HG03575 (cell line): Measurements from ENCODE around the gene SF3B2.
"Not testable (repeated sequence)": the region's sequence is repeated elsewhere in the genome, so short reads cannot be mapped to it uniquely, and the experiment has no call there.

Experiments used
- ATAC-seq: cut with Tn5 transposase; IDR thresholded peaks from one replicate; pipeline ENCODE4 v1.9.1; 2021; ENCODE audit not compliant: unreplicated experiment, insufficient number of reproducible peaks, low FRiP score; ENCODE audit errors: extremely low read depth

The SF3B2 gene, protein sequence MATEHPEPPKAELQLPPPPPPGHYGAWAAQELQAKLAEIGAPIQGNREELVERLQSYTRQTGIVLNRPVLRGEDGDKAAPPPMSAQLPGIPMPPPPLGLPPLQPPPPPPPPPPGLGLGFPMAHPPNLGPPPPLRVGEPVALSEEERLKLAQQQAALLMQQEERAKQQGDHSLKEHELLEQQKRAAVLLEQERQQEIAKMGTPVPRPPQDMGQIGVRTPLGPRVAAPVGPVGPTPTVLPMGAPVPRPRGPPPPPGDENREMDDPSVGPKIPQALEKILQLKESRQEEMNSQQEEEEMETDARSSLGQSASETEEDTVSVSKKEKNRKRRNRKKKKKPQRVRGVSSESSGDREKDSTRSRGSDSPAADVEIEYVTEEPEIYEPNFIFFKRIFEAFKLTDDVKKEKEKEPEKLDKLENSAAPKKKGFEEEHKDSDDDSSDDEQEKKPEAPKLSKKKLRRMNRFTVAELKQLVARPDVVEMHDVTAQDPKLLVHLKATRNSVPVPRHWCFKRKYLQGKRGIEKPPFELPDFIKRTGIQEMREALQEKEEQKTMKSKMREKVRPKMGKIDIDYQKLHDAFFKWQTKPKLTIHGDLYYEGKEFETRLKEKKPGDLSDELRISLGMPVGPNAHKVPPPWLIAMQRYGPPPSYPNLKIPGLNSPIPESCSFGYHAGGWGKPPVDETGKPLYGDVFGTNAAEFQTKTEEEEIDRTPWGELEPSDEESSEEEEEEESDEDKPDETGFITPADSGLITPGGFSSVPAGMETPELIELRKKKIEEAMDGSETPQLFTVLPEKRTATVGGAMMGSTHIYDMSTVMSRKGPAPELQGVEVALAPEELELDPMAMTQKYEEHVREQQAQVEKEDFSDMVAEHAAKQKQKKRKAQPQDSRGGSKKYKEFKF

DNA sequence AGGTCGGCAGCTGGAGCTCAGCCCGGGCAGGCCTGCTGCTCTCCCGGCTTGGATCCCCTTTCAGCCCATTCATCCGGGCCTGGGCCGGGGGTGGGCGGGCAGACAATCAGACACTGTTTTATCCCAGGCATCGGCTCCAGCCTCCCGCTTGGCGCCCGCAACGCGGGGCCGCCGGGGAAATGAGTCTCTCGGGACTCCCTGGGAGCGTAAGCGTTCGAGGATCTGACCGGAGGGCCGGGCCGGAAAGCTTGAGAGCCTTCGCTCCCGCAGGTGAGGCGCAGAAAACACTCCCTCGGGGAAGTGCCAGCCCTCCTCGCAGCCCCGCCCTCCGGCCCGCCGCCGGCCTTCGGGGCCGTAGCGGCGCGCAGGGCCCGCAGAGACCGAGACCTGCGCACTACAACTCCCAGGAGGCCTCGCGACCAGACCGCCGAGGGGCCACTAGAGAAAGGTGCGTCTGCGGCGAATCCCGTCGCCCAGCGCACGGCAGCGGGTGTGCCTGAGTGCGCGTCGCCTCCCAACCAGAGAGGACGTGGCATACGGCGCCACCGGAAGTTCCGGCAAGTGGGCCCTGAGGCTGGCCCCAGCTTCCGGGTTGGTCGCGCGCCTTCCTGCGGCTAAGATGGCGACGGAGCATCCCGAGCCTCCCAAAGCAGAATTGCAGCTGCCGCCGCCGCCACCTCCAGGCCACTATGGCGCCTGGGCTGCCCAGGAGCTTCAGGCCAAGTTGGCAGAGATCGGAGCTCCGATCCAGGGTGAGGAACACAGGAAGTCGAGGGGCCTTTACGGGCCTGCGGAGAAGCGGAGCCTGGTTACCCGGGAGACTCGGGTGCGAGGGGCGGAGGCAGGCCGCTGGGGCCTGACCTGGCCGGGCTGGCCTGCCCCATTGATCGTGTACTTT is at the start of gene SF3B2:
SF3B2 (plus strand) TSS at position 599 of the 898 bp plus-strand sequence; CDS start at position 620, 21 bp downstream.
- ATAC-seq, result peak; percentile 74

DNA sequence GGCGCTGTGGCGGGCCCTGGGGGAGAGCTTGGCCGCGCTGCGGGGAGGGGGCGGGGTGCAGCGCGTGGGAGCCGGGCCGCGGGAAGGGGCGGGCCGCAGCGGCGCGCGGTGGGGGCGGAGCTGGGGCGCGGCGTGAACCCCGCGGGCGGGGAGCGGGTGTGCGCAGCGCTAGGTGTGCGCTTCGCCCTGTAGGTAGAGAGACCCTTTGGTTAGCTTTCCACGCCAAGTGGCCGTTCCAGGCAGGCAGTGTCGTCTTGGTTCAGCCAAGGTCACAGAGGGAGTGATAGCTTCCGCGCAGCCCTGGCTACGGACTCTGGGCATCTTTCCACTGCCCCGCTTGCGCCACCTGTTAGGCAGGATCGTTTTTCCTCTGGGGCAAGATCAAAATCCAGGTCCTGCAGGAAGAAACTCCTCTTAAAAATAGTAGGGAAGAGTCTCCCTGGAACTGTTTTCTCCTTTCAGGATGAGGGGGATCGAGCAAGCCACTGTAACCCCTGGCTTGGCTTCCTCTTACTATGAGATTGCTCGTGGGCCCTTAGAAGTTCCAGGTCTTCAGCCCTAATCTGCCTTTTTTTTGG is 49.4 kb upstream of the SF3B2 start:
- ATAC-seq, result no peak

DNA sequence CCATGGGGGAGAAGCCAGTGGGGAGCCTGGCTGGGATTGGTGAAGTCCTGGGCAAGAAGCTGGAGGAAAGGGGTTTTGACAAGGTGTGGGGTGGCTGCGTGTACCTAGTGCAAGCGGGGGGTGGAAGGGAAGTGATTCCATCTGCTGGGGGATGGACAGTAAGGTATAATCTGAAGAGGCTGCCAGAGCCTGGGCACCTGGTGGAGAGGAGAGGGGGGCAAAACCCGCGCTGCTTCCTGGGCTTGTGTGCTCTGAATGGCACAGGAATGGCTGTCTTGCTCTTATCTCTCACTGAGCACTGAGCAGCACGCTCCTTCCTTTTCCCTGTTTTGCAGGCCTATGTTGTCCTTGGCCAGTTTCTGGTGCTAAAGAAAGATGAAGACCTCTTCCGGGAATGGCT is 48.9 kb upstream of the SF3B2 start:
- ATAC-seq, result no peak

DNA sequence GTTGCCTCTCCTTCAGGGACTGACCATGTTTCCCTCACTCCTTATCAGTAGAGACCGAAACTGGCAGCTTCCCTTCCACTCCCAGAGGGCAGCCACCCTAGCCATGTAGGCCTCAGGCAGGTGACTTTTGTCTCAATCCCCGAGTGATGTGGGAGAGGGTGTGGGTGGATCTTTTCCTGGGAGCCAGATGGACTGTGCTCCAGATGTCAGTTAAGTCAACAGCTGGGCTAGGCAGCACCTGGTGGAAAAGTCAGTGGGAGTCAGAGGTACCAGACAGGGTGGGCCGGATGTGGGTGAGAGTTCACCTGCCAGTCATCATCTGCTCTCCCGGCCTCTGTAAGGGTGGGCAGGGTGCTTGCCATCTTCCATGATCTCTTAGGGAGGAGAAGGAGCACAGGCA is 48.0 kb upstream of the SF3B2 start:
- no peak for ATAC-seq

DNA sequence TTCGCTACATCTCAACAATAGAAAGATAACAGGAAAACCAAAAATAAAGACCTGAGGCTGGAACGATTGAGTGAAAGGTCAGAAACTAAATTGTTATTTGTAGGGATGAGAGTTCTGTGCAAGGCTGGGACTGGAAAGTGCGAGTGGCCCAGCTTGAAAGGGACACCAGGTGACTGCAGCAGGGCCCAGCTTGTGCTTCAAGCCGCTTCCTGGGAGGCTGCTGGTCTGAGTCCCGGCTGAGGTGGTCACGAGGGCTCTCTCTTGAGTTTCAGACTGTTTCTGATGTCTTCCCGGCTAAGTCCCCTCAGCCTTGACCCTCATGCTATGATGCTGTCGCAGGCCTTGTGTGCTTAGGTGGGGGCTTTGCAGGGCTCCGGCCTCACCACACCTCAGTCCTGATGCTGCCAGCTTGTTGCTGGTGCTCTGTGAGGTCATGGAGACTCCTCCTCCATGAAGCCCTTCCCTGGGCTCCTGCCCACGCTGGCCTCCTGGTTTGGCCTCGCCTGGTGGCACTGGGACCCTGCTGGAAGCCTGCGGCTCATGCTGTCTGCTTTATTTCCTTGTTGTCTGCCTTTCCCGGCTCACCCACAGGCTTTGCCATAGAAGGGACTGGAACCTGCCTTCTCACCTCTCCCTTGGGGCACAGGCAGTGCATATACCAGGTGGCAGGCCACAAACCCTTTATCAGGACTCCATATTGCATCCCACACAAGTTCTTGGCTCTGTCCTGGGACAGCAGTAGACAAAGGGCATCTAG is 45.9 kb upstream of the SF3B2 start:
- ATAC-seq, result no peak

DNA sequence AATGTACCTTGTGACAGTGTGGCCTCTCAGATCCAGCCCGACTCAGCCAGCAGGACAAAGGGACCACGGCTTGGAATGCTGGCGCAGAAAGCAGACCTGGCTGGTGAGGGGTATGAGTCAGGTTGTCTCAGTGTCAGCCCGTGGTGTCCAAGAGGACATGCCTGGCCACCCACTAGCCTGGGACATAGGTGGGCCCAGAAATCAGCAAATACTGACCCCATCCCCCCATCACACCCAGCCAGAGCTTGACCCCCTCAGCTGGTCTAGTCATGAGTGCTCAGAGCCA is 45.3 kb upstream of the SF3B2 start:
- ATAC-seq, result no peak

DNA sequence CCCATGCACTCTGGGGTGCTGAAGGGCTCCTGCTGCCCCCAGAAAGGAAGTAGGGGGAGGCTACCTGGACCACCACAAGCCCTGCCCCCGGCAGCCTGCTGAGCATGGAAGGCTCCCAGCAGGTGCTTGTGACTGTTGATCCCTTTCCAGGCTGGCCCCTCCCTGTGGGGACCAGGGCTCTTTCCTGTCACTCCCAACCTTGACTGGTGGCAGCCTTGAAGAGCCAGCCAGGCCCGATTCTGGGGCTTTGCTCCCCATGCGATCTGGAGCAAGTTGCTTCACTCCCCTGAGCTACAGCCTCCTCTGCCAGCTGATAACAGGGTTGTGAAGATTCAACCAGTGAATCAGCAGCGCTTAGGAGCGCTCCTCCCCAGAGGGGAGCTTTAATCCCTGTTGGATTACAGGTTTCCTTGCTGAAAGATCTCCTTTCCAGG is 44.9 kb upstream of the SF3B2 start:
- ATAC-seq, result no peak

DNA sequence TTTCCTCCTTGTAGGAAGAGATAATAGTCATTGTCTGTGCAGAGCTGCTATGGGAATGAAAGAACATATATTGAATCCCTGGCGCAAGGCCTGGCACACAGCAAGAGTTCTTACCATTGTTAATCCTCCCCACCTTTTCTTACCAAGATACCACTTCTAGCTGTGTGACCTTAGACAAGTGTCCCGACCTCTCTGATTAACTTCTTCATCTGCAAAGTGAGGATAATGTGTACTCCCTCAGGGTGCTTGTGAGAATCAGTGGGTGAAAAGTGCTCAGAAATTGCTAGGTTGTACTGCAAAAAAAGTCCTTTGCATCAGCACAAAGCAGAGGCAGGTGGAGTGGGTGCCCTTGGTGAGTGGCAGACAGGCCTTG is 44.1 kb upstream of the SF3B2 start:
- ATAC-seq, result no peak

DNA sequence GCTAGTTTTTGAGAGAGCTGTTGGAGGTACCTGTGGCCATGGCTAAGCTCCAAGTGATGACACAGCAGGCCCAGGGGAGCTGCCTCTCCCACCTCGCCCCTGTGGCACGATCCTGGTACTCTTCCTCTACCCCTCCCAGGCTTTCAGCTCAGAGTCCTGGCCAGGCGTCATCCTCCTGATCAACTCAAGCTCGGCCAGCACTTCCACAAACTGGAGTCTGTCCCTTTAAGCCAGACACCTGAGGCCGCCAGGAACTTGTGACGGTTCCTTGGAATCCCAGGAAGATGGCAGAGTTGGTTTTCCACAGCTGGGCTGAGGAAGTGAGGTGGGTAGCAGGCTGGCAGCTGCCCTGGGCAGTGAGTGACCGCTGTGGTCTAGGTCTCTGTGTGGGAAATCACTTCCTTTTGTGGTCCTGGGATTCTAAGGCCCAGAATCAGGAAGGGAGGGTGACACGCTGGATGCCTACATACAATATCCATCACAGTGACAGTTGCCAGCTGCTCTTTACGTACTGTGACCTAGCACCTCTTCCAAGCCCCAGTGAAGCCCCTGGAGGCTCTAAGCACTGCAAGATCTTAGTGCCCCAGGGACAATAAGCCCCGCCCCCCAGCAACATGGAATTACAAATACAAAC is 43.6 kb upstream of the SF3B2 start:
- no peak for ATAC-seq

DNA sequence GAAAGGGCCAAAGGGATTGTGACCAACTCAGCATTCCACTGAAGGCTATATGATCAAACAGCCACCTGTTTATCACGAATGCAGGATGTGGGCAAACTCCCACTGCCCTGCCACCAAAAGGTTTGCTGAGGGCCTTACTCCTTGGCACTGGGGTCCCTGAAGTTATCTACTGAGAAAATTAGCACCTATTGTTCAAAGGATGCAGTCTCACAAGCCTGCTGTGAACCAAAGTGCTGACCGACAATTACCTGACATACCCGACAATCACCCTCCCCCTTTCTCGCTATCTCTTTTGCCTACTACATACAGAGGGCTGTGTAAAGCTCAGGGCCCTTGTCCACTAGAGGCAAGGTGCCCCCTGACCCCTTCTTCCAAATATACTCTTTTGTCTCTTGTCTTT is 42.1 kb upstream of the SF3B2 start:
- ATAC-seq, result not testable (repeated sequence)

DNA sequence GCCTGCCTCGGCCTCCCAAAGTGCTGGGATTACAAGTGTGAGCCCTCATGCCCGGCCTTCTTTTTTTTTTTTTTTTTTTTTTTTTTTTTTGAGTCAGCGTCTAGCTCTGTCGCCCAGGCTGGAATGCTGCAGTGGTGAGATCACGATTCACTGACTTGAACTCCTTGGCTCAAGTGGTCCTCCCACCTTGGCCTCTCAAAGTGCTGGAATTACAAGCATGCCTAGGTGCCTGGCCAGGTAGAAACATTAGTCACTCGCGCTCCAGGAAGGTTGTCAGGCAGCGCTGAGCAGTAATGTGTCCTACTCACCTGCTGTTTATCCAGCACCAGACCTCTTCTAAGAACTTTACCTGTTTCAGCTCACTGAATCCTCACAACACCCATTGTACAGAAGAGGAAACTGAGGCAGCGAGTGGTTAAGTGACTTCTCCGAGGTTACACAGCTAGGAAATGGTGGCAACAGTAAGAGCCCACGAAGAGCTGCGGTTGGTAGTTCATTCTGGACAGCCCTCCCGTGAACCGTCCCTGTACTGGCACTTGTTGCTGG is 40.9 kb upstream of the SF3B2 start:
- ATAC-seq, result no peak

DNA sequence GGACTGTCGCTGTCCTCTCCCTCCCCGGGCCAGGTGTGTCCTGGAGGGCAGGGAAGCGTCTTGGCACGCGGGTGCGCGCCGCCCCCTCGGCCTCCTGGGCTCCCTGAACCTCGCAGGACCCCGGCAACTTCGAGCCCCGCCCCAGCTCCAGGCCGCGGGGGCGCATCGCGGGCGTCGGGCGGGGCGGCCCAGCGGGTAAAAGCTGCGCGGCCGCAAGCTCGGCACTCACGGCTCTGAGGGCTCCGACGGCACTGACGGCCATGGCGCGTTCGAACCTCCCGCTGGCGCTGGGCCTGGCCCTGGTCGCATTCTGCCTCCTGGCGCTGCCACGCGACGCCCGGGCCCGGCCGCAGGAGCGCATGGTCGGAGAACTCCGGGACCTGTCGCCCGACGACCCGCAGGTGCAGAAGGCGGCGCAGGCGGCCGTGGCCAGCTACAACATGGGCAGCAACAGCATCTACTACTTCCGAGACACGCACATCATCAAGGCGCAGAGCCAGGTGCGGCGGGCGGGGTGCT is 40.3 kb upstream of the SF3B2 start, which contains the start of gene CST6:
CST6 (plus strand) TSS at position 224 of the 519 bp plus-strand sequence; CDS start at position 261, 37 bp downstream.
- no peak for ATAC-seq

DNA sequence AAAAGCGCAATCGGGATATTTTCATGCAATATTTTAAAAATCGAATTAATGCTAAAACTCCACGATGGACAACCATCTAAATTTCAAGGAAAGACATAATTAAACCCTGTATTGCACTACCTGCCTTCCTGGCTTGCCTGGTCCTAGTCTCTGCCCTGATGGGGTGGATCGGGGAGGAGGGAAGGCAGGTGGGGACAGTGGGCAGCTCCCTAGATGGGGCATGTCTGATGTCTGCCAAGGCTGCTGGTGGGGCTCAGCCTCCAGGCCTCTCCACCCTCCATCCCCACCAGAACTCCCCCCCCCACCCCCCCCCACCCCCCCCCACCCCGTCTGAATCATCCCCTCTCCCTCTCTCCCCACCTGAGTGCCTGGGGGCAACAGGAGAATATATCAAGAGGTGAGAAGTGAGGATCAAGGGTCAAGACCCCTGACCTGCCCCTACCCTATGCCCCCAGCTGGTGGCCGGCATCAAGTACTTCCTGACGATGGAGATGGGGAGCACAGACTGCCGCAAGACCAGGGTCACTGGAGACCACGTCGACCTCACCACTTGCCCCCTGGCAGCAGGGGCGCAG is 39.7 kb upstream of the SF3B2 start:
- ATAC-seq, result no peak

DNA sequence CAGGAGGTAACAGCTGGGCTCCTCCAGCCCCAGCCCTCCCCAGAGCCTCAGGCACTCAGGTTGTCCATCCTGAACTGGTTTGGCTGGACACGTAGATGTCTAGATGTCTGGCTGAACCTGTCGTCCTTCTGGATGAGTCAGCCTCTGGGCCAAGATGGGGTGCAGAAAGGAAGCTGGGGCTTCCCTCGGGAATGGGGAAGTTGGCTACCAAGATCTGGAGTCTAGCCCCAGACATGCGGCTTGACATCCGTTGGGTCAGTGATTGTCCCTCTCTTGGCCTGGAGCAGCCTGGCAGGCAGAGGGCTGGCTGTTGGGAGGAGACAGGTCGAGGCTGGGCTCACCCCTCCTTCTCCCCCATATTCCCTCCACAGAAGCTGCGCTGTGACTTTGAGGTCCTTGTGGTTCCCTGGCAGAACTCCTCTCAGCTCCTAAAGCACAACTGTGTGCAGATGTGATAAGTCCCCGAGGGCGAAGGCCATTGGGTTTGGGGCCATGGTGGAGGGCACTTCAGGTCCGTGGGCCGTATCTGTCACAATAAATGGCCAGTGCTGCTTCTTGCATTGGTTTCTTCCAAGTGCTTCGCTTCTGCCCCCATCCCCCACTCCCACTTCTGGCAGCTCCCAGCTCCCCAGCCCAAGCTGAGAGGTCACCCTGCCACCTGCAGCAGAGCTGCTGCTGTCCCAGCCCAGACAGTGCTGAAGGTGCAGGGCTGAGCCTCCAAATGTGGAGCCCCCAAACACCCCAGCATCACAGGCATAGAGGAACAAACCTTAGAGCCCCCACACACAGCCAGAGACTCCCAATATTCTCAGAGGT is 39.0 kb upstream of the SF3B2 start:
- ATAC-seq, result no peak

DNA sequence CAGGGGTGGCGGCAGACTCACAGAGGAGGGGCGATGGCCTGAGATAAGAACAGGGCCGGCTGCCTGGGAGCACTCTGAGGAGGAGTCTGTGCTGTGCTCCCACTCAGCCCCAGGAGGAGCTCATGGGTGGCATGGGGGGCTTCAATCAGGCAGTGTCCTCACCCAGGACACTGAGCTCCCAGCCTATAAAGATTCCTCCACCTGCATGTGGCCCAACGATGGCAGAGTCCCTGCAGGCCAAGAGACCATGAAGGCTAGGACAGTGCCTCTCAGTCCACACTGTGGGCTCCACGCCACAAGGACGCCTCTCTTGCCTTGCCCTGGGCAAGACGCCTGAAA is 38.4 kb upstream of the SF3B2 start:
- no peak for ATAC-seq

DNA sequence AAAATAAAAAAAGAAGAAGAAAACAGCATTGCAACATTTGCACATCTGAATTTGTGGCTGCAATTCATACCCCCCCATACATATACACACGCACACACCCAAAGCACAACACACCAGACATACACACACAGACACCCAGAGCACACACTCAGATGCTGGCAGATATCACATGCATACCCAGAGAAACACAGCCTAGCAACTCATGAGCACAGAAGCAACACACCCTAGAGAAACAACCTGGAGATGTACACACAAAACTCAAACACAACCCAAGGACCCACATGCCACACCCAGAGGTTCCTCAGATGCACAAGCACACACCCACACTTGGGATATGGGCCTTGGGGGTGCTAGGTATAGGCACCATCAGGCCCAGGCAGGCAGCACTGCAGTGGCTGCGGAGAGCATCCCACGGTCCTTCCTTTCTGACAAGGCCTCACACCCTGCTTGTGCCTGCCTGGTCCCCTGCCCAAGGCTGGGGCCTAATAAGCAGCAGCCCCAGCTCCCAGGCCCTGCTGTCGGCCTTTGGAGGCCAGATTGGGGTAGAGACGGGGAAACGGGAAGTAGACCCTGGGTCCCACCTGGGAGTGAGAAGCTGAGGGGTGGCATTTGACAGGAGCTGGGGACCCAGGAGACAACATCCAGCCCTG is 37.2 kb upstream of the SF3B2 start:
- no peak for ATAC-seq
